ENCODE measurements around the gene COL5A1.
"Not testable (repeated sequence)": the region's sequence is repeated elsewhere in the genome, so short reads cannot be mapped to it uniquely, and the experiment has no call there.

Gene COL5A1

GRCh38 chr9:134712243-134712642, 70.6 kb downstream of the COL5A1 start:
- DNase-seq, result no peak

GRCh38 chr9:134712926-134713325, 71.3 kb downstream of the COL5A1 start:
- no peak for DNase-seq

GRCh38 chr9:134715536-134715935, 73.9 kb downstream of the COL5A1 start:
- DNase-seq, result not testable (repeated sequence)

GRCh38 chr9:134716067-134716466, 74.5 kb downstream of the COL5A1 start:
- DNase-seq, result no peak

GRCh38 chr9:134717056-134717455, 75.5 kb downstream of the COL5A1 start:
- DNase-seq, result no peak

GRCh38 chr9:134717924-134718645, 76.5 kb downstream of the COL5A1 start:
- no peak for DNase-seq

- DNase-seq, result no peak
Observed at GRCh38 chr9:134719331-134719730, 77.7 kb downstream of the COL5A1 start.

GRCh38 chr9:134720136-134720753, 78.6 kb downstream of the COL5A1 start:
- DNase-seq, result no peak

GRCh38 chr9:134720796-134721195, 79.2 kb downstream of the COL5A1 start:
- DNase-seq, result no peak

GRCh38 chr9:134721344-134721743, 79.7 kb downstream of the COL5A1 start:
- no peak for DNase-seq

GRCh38 chr9:134722120-134722701, 80.6 kb downstream of the COL5A1 start:
- DNase-seq, result no peak

- no peak for DNase-seq
Observed at GRCh38 chr9:134723037-134723436, 81.4 kb downstream of the COL5A1 start.

- no peak for DNase-seq
Observed at GRCh38 chr9:134723491-134724190, 82.0 kb downstream of the COL5A1 start.

GRCh38 chr9:134724202-134724911, 82.8 kb downstream of the COL5A1 start:
- no peak for DNase-seq

GRCh38 chr9:134724912-134725604, 83.5 kb downstream of the COL5A1 start:
- DNase-seq, result no peak

- no peak for DNase-seq
Observed at GRCh38 chr9:134725605-134725940, 84.0 kb downstream of the COL5A1 start.

- DNase-seq, result no peak
Observed at GRCh38 chr9:134726026-134726721, 84.6 kb downstream of the COL5A1 start.

- no peak for DNase-seq
Observed at GRCh38 chr9:134726722-134727034, 85.1 kb downstream of the COL5A1 start.

- no peak for DNase-seq
Observed at GRCh38 chr9:134728021-134728795, 86.6 kb downstream of the COL5A1 start.

GRCh38 chr9:134728801-134729495, 87.3 kb downstream of the COL5A1 start:
- no peak for DNase-seq

Measured in activated CD8-positive, alpha-beta memory T cell treated with anti-CD3 and anti-CD28 coated beads, Interleukin-2, amount 50 U/mL, for 48 hours (primary cell).